ENCODE results near the gene TRIB2. TPM values are rescaled to one million over a fixed set of nuclear protein-coding genes. Genes with fewer than 3 reads are reported as not detected.

Gene TRIB2
- total and polyA plus RNA-seq, 2 of the 13 experiments (the other 11 are each of a cell fraction or from before 2014, with no cell fraction given), result 1.1 to 2.3 TPM

- Histone ChIP-seq H3K27ac (ENCODE audit: extremely low read length, insufficient read depth, low read length) (no peak overlapping the region), H3K4me1 (ENCODE audit: insufficient read depth, low read length) (no peaks in the 10 kb centered on the region), H2AFZ (ENCODE audit: low read length) (no peak overlapping the region), H4K20me1 (ENCODE audit: insufficient read depth, low read length) (no peaks in the 10 kb centered on the region), H3K4me2 (ENCODE audit: low read depth, low read length) (no peak overlapping the region), H3K36me3 (replicated peaks in 1 of 2; ENCODE audit: control insufficient read depth in 1 of 2, insufficient read depth in 2 of 2, low read length in 2 of 2) (no peaks in the 10 kb centered on the region), H3K9me3 (ENCODE audit: low read length) (peaks cover 33% of the 10 kb centered on the region), H3K9ac (ENCODE audit: insufficient read depth, low read depth, low read length) (no peak overlapping the region), H3K27me3 (ENCODE audit: control insufficient read depth in 1 of 2, insufficient read depth in 2 of 2, low read length in 2 of 2) (no peaks in the 10 kb centered on the region), H3K4me3 (replicated peaks in 1 of 3; ENCODE audit: insufficient read depth in 1 of 3, low read depth in 2 of 3, low read length in 3 of 3) (no peak overlapping the region), H3K79me2 (ENCODE audit: insufficient read depth, low read length) (no peaks in the 10 kb centered on the region)
- no peak for TF ChIP-seq POLR2AphosphoS2 (IDR thresholded peaks at IDR 0.05; ENCODE audit: low read depth, low read length)
- no peak for TF ChIP-seq TOE1 (CRISPR knock-in tag; IDR thresholded peaks at IDR 0.05)
- TF ChIP-seq DBP (CRISPR knock-in tag; IDR thresholded peaks at IDR 0.05; ENCODE audit: not compliant biosample characterization), result no peak
- in situ Hi-C loops (cut with HindIII; ENCODE audit: extremely low pct_ligation_motif_present, low pct_unique_long_range_greater_than_20kb) (no loop called here), intact Hi-C loops (cut with micrococcal nuclease; ENCODE audit: unreplicated experiment) (no loop called here)
- BruUV-seq (replicated peaks), result no TSS peak
- ChIA-PET POLR2A (no interaction called here), CTCF (ENCODE audit: low intra/inter-chr PET ratio, low total read pairs) (no interaction called here)
- ATAC-seq, result no peak
- DNase-seq (ENCODE audit: low spot score), result no peak
- no peak for FAIRE-seq
- WGBS (ENCODE audit: low lambda C conversion rate), result 2% methylated on average over 3 of the region's 3 CpGs
These were observed 47.7 kb upstream of the TRIB2 start for GRCh38 chr2:12669036-12669435.

- ChIA-PET CTCF (ENCODE audit: low intra/inter-chr PET ratio, low total read pairs) (no interaction called here), POLR2A (no interaction called here)
- Histone ChIP-seq H2AFZ (ENCODE audit: low read length) (no peak overlapping the region), H3K27me3 (ENCODE audit: control insufficient read depth in 1 of 2, insufficient read depth in 2 of 2, low read length in 2 of 2) (no peaks in the 10 kb centered on the region), H3K36me3 (replicated peaks in 1 of 2; ENCODE audit: control insufficient read depth in 1 of 2, insufficient read depth in 2 of 2, low read length in 2 of 2) (no peaks in the 10 kb centered on the region), H4K20me1 (ENCODE audit: insufficient read depth, low read length) (no peaks in the 10 kb centered on the region), H3K4me2 (ENCODE audit: low read depth, low read length) (no peak overlapping the region), H3K4me1 (ENCODE audit: insufficient read depth, low read length) (no peaks in the 10 kb centered on the region), H3K4me3 (replicated peaks in 1 of 3; ENCODE audit: insufficient read depth in 1 of 3, low read depth in 2 of 3, low read length in 3 of 3) (no peak overlapping the region), H3K9me3 (ENCODE audit: low read length) (peaks cover 8% of the 10 kb centered on the region; the same call in 1 of the 2 replicates), H3K9ac (ENCODE audit: insufficient read depth, low read depth, low read length) (no peak overlapping the region), H3K27ac (ENCODE audit: extremely low read length, insufficient read depth, low read length) (no peak overlapping the region), H3K79me2 (ENCODE audit: insufficient read depth, low read length) (no peaks in the 10 kb centered on the region)
- ATAC-seq (no peak), FAIRE-seq (no peak), DNase-seq (ENCODE audit: low spot score) (no peak)
- 53% methylated on average over 8 of the region's 8 CpGs for WGBS (ENCODE audit: low lambda C conversion rate)
- intact Hi-C loops (cut with micrococcal nuclease; ENCODE audit: unreplicated experiment), result no loop called here
- no TSS peak for BruUV-seq (replicated peaks)
- in situ Hi-C loops (cut with HindIII; ENCODE audit: extremely low pct_ligation_motif_present, low pct_unique_long_range_greater_than_20kb), result no loop called here
- TF ChIP-seq ZNF574 (CRISPR knock-in tag; IDR thresholded peaks at IDR 0.05) (no peak), THAP11 (CRISPR knock-in tag; IDR thresholded peaks at IDR 0.05) (no peak), CC2D1A (CRISPR knock-in tag; IDR thresholded peaks at IDR 0.05) (no peak), DMAP1 (CRISPR knock-in tag; IDR thresholded peaks at IDR 0.05) (no peak), ZNF550 (CRISPR knock-in tag; IDR thresholded peaks at IDR 0.05; ENCODE audit: borderline replicate concordance) (no peak), HMG20B (CRISPR knock-in tag; conservative IDR thresholded peaks at IDR 0.05) (no peak), GATA4 (IDR thresholded peaks at IDR 0.05; ENCODE audit: borderline replicate concordance, low read depth) (no peak), DPF2 (CRISPR knock-in tag; IDR thresholded peaks at IDR 0.05; ENCODE audit: borderline replicate concordance, low read depth) (no peak), ZNF724P (CRISPR knock-in tag; IDR thresholded peaks at IDR 0.05; ENCODE audit: borderline replicate concordance) (no peak), SKIL (CRISPR knock-in tag; IDR thresholded peaks at IDR 0.05; ENCODE audit: borderline replicate concordance) (no peak)
These were observed 43.9 kb upstream of the TRIB2 start for GRCh38 chr2:12672711-12673315.
